ENCODE results near the gene NCAM2.

DNA sequence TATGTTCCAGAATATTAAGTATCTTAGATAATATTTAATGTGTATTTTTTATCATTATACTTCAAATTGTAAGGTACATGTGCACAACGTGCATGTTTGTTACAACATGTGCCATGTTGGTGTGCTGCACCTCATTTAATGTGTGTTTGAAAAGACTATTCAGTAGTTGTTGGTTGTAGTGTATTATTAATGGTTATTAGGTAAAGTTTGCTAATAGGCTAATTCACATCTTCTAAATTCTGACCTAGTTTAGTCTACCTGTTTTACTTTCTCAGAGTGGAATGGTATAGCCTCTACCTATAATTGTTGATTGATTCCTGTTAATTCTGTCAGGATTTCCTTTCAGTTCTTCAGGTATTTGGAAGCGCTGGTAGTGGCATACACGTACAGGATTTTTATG is 153.0 kb downstream of the NCAM2 start:
- TF ChIP-seq, protein P1, sequence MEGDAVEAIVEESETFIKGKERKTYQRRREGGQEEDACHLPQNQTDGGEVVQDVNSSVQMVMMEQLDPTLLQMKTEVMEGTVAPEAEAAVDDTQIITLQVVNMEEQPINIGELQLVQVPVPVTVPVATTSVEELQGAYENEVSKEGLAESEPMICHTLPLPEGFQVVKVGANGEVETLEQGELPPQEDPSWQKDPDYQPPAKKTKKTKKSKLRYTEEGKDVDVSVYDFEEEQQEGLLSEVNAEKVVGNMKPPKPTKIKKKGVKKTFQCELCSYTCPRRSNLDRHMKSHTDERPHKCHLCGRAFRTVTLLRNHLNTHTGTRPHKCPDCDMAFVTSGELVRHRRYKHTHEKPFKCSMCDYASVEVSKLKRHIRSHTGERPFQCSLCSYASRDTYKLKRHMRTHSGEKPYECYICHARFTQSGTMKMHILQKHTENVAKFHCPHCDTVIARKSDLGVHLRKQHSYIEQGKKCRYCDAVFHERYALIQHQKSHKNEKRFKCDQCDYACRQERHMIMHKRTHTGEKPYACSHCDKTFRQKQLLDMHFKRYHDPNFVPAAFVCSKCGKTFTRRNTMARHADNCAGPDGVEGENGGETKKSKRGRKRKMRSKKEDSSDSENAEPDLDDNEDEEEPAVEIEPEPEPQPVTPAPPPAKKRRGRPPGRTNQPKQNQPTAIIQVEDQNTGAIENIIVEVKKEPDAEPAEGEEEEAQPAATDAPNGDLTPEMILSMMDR (IDR thresholded peaks at IDR 0.05; ENCODE audit: poor library complexity) = no peak
- TF ChIP-seq EZH2 (IDR thresholded peaks at IDR 0.05; ENCODE audit: borderline replicate concordance) = no peak

All from hepatocyte (in vitro differentiated cells).